Gastrocnemius medialis (tissue), 4 donors: ENCODE results near the gene AQP11.

Experiments
- POLR2A ChIP-seq, 2 donors: fragments of 450-650 bp; IDR thresholded peaks; one replicate each; pipeline ENCODE4 v1.6.1; 2017; ENCODE audit warnings: antibody characterized with exemption in 2 of 2, mild to moderate bottlenecking in 2 of 2, moderate library complexity in 2 of 2
- TF ChIP-seq, protein P1 (sequence below), 5 experiments: fragments of 450-650 bp in 3 of 5; fragments of 200-600 bp in 2 of 5; sonication (generic) in 2 of 5; IDR thresholded peaks in 4 of 5; conservative IDR thresholded peaks in 1 of 5; 1 replicate in 4 of 5; 2 replicates in 1 of 5; pipeline ENCODE4 v1.5.1; 2016 to 2019; ENCODE audit warnings: antibody characterized with exemption in 5 of 5, mild to moderate bottlenecking in 3 of 5, moderate library complexity in 3 of 5

GRCh38 chr11:77650123-77650522 is 60.4 kb downstream of the AQP11 start:
- TF ChIP-seq, protein P1, sequence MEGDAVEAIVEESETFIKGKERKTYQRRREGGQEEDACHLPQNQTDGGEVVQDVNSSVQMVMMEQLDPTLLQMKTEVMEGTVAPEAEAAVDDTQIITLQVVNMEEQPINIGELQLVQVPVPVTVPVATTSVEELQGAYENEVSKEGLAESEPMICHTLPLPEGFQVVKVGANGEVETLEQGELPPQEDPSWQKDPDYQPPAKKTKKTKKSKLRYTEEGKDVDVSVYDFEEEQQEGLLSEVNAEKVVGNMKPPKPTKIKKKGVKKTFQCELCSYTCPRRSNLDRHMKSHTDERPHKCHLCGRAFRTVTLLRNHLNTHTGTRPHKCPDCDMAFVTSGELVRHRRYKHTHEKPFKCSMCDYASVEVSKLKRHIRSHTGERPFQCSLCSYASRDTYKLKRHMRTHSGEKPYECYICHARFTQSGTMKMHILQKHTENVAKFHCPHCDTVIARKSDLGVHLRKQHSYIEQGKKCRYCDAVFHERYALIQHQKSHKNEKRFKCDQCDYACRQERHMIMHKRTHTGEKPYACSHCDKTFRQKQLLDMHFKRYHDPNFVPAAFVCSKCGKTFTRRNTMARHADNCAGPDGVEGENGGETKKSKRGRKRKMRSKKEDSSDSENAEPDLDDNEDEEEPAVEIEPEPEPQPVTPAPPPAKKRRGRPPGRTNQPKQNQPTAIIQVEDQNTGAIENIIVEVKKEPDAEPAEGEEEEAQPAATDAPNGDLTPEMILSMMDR (IDR thresholded peaks at IDR 0.05 in 4 of 5, conservative IDR thresholded peaks at IDR 0.05 in 1 of 5) = no peak
- TF ChIP-seq POLR2A (IDR thresholded peaks at IDR 0.05) = no peak
